ENCODE results near the gene NBPF3.
"Not testable (repeated sequence)": the region's sequence is repeated elsewhere in the genome, so short reads cannot be mapped to it uniquely, and the experiment has no call there.

- TF ChIP-seq EP300, CTCF, POLR2AphosphoS5 (IDR thresholded peaks at IDR 0.05): not testable (repeated sequence)
These were observed 30.0 kb upstream of the NBPF3 start for GRCh38 chr1:21409897-21410296.

All from gastroesophageal sphincter (tissue), 3 donors.